ENCODE results near the gene PPM1N.

DNA sequence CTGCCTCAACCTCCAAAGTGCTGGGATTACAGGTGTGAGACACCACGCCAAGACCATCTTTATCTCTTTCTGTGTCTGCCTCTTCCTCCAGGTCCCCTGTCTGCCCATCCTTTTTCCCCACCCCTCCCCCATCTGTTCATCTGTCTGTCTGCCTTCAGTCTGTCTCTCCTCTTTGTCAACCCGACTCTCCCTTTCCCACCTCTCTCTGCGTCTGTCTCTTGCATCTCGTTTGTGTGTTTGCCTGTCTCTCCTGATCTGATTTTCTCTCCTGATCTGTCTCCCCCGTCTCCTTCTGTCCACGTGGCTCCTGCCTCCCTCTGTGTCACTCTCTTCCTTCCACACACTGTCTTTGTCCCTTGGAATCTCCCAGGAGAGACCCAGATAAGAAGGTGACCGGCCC lies 19.0 kb downstream of the PPM1N start:
- no peak for TF ChIP-seq POLR2AphosphoS5 (IDR thresholded peaks at IDR 0.05; ENCODE audit: low read depth, low read length)
- TF ChIP-seq POLR2A (IDR thresholded peaks at IDR 0.05; ENCODE audit: low read depth, low read length), result no peak
- TF ChIP-seq TAF1 (IDR thresholded peaks at IDR 0.05; ENCODE audit: low read depth, low read length), result no peak
- no peak for TF ChIP-seq POU2F2 (IDR thresholded peaks at IDR 0.05; ENCODE audit: low read depth, low read length)

Data from GM12891 (cell line).